PC-9 (cell line): ENCODE measurements around the gene GTF3C2.

Source experiments
- EZH2 ChIP-seq: fragments of 200-600 bp; sonication (generic); IDR thresholded peaks from 2 replicates; pipeline ENCODE4 v1.8.0; 2017; ENCODE audit warnings: antibody characterized with exemption, low read depth
- TF ChIP-seq, protein P1 (sequence below): fragments of 200-600 bp; sonication (generic); conservative IDR thresholded peaks from 2 replicates; pipeline ENCODE4 v1.6.1; 2017; ENCODE audit warnings: mixed run types, antibody characterized with exemption, mild to moderate bottlenecking, moderate library complexity

- TF ChIP-seq, protein P1, sequence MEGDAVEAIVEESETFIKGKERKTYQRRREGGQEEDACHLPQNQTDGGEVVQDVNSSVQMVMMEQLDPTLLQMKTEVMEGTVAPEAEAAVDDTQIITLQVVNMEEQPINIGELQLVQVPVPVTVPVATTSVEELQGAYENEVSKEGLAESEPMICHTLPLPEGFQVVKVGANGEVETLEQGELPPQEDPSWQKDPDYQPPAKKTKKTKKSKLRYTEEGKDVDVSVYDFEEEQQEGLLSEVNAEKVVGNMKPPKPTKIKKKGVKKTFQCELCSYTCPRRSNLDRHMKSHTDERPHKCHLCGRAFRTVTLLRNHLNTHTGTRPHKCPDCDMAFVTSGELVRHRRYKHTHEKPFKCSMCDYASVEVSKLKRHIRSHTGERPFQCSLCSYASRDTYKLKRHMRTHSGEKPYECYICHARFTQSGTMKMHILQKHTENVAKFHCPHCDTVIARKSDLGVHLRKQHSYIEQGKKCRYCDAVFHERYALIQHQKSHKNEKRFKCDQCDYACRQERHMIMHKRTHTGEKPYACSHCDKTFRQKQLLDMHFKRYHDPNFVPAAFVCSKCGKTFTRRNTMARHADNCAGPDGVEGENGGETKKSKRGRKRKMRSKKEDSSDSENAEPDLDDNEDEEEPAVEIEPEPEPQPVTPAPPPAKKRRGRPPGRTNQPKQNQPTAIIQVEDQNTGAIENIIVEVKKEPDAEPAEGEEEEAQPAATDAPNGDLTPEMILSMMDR = no peak
- TF ChIP-seq EZH2 = no peak
These were observed 59.4 kb downstream of the GTF3C2 start for GRCh38 chr2:27297195-27297594.
